K562 (cell line): Measurements from ENCODE around the gene DGCR2. TPM values are rescaled to one million over a fixed set of nuclear protein-coding genes. Genes with fewer than 3 reads are reported as not detected.

ENCODE experiments used
- ATAC-seq: fragments of 200-7000 bp; cut with Tn5 transposase; 3 replicates; pipeline ENCODE4 v1.9.1; 2020; ENCODE audit warnings: moderate library complexity
- BruUV-seq: library from RNA; stranded (reverse); fragments of 400-500 nt; replicated peaks from 2 replicates; lab custom pipeline; 2021; lab: Mats Ljungman, UMichigan
- CTCF ChIA-PET: fragments of 300-600 bp; formaldehyde crosslinking; extraction: SDS; loops from one replicate; lab custom pipeline; 2021; ENCODE audit warnings: low intra/inter-chr PET ratio; lab: Yijun Ruan, JAX
- POLR2A ChIA-PET: fragments of 300-600, 350-650 bp; sonication (Branson Sonifier 250); formaldehyde crosslinking; extraction: SDS; loops from one replicate; lab custom pipeline; 2021; ENCODE audit warnings: antibody characterized with exemption, inconsistent platforms; lab: Yijun Ruan, JAX
- DNase-seq, 4 experiments: peaks; one replicate each; pipeline versions ENCODE4 v3.0.0 to v3.0.0-alpha.2; 2011 to 2018; ENCODE audit warnings: low spot score in 3 of 4, mixed read lengths in 3 of 4; ENCODE audit errors: extremely low read depth in 1 of 4
- FAIRE-seq: peaks from 2 replicates; lab custom pipeline; 2011; peaks lifted over from hg19 to GRCh38; lab: Jason Lieb, UNC
- H2AFZ ChIP-seq: 2 replicates; pipeline ENCODE4 v1.6.0; 2011; ENCODE audit warnings: low read depth, low read length, control low read depth, inconsistent platforms
- H3K27ac ChIP-seq: fragments of 200-600 bp; 3 replicates; pipeline ENCODE4 v1.8.0; 2011; ENCODE audit warnings: low read depth, mild to moderate bottlenecking, control low read depth, inconsistent platforms, low read length, moderate library complexity, mixed read lengths; ENCODE audit errors: extremely low read depth
- H3K27me3 ChIP-seq, 2 experiments: fragments of 300-600 bp in 1 of 2; 2 replicates in 1 of 2; 3 replicates in 1 of 2; pipeline versions ENCODE4 v1.6.0 to v1.8.0; 2011; ENCODE audit warnings: inconsistent platforms in 2 of 2, low read length in 2 of 2, mild to moderate bottlenecking in 1 of 2, mixed read lengths in 1 of 2, moderate library complexity in 1 of 2; ENCODE audit not compliant: control insufficient read depth in 2 of 2, insufficient read depth in 2 of 2
- H3K36me3 ChIP-seq: fragments of 300-600 bp; 3 replicates; pipeline ENCODE4 v1.8.0; 2011; ENCODE audit warnings: mild to moderate bottlenecking, low read length, inconsistent platforms; ENCODE audit not compliant: control insufficient read depth, insufficient read depth
- H3K4me1 ChIP-seq, 2 experiments: fragments of 200-600 bp in 1 of 2; replicated peaks in 1 of 2; 2 replicates in 1 of 2; 3 replicates in 1 of 2; pipeline versions ENCODE4 v1.5.1 to v1.8.0; 2011; ENCODE audit warnings: inconsistent platforms in 2 of 2, low read length in 2 of 2, mild to moderate bottlenecking in 1 of 2, mixed read lengths in 1 of 2, moderate library complexity in 1 of 2; ENCODE audit not compliant: control insufficient read depth in 2 of 2, insufficient read depth in 2 of 2
- H3K4me2 ChIP-seq: 2 replicates; pipeline ENCODE4 v1.6.1; 2011; ENCODE audit warnings: low read length, control low read depth, inconsistent platforms, mixed read lengths; ENCODE audit not compliant: insufficient read depth
- H3K4me3 ChIP-seq: fragments of 200-600 bp; sonication (generic), shearing (Covaris generic); 2 replicates; pipeline ENCODE4 v1.5.1; 2016; ENCODE audit warnings: control low read depth, inconsistent platforms
- H3K79me2 ChIP-seq: fragments of 200-600 bp; 3 replicates; pipeline ENCODE4 v1.8.0; 2011; ENCODE audit warnings: low read length, inconsistent platforms; ENCODE audit not compliant: control insufficient read depth, insufficient read depth
- H3K9ac ChIP-seq, 2 experiments: 2 replicates each; pipeline versions ENCODE4 v1.6.0 to v1.6.1; 2011; ENCODE audit warnings: low read depth in 2 of 2, low read length in 2 of 2, control low read depth in 1 of 2, inconsistent platforms in 1 of 2, mild to moderate bottlenecking in 1 of 2, mixed read lengths in 1 of 2; ENCODE audit not compliant: insufficient read depth in 1 of 2
- H3K9me1 ChIP-seq: one replicate; pipeline ENCODE4 v1.6.0; 2011; ENCODE audit warnings: inconsistent platforms, mild to moderate bottlenecking, low read length, moderate library complexity; ENCODE audit not compliant: control insufficient read depth, insufficient read depth
- H3K9me3 ChIP-seq: replicated peaks from 2 replicates; pipeline ENCODE4 v1.5.1; 2011; ENCODE audit warnings: low read depth, low read length, inconsistent platforms; ENCODE audit not compliant: control insufficient read depth, insufficient read depth
- H4K20me1 ChIP-seq: replicated peaks from 2 replicates; pipeline ENCODE4 v1.6.1; 2011; ENCODE audit warnings: low read length, inconsistent platforms, mixed read lengths; ENCODE audit not compliant: control insufficient read depth, insufficient read depth
- CBX8 ChIP-seq: fragments of 200-600 bp; sonication (generic); IDR thresholded peaks from 2 replicates; pipeline ENCODE4 v1.6.1; 2012; ENCODE audit warnings: borderline replicate concordance, mixed run types, low read depth, mild to moderate bottlenecking, moderate library complexity, mixed read lengths, low read length, control low read depth, inconsistent platforms; ENCODE audit not compliant: poor library complexity, severe bottlenecking; ENCODE audit errors: extremely low read depth
- CEBPG ChIP-seq, 3 experiments: fragments of 200-800 bp in 1 of 3; sonication (Bioruptor generic) in 1 of 3; sonication (generic) in 1 of 3; formaldehyde crosslinking in 1 of 3; IDR thresholded peaks in 2 of 3; conservative IDR thresholded peaks in 1 of 3; 2 replicates each; pipeline versions ENCODE4 v1.6.1 to v1.8.0; 2016 to 2022; ENCODE audit warnings: missing compliant biosample characterization in 2 of 3, missing genetic modification characterization in 2 of 3, mild to moderate bottlenecking in 1 of 3, missing genetic modification reagents in 1 of 3
- CREM ChIP-seq: IDR thresholded peaks from 2 replicates; pipeline ENCODE4 v1.6.1; 2014; ENCODE audit warnings: antibody characterized with exemption, low read depth
- DMBX1 ChIP-seq: fragments of 250-450 bp; sonication (Bioruptor Pico); IDR thresholded peaks from 2 replicates; pipeline ENCODE4 v1.8.0; 2022; ENCODE audit warnings: inconsistent platforms, mild to moderate bottlenecking, moderate library complexity, borderline replicate concordance
- GATAD2B ChIP-seq: fragments of 450-650 bp; IDR thresholded peaks from 2 replicates; pipeline ENCODE4 v1.6.1; 2017; ENCODE audit warnings: mild to moderate bottlenecking, borderline replicate concordance
- MTA2 ChIP-seq: fragments of 450-650 bp; IDR thresholded peaks from 2 replicates; pipeline ENCODE4 v1.6.1; 2016; ENCODE audit warnings: low read depth
- RFX7 ChIP-seq: fragments of 250-450 bp; sonication (Bioruptor Pico); IDR thresholded peaks from 2 replicates; pipeline ENCODE4 v1.5.1; 2021; ENCODE audit warnings: mild to moderate bottlenecking
- TAF9B ChIP-seq: fragments of 450-650 bp; IDR thresholded peaks from 2 replicates; pipeline ENCODE4 v1.6.1; 2018; ENCODE audit warnings: mild to moderate bottlenecking; ENCODE audit not compliant: partially characterized antibody
- TEAD4 ChIP-seq, 2 experiments: sonication (generic) in 1 of 2; formaldehyde crosslinking in 1 of 2; IDR thresholded peaks; 2 replicates each; pipeline versions ENCODE4 v1.6.1 to v1.8.0; 2012 to 2022; ENCODE audit warnings: borderline replicate concordance in 1 of 2, inconsistent platforms in 1 of 2, low read length in 1 of 2, mild to moderate bottlenecking in 1 of 2, missing genetic modification reagents in 1 of 2
- TSC22D4 ChIP-seq: fragments of 450-650 bp; IDR thresholded peaks from 2 replicates; pipeline ENCODE4 v1.6.1; 2016; ENCODE audit warnings: missing genetic modification characterization, missing biosample characterization, control low read depth
- ZC3H4 ChIP-seq: sonication (generic); formaldehyde crosslinking; IDR thresholded peaks from 2 replicates; pipeline ENCODE4 v1.9.0; 2021; ENCODE audit warnings: missing genetic modification reagents, borderline replicate concordance
- ZNF764 ChIP-seq: fragments of 250-450 bp; sonication (Bioruptor Pico); IDR thresholded peaks from 2 replicates; pipeline ENCODE4 v1.4.0; 2020; ENCODE audit warnings: low read depth, mild to moderate bottlenecking, moderate library complexity
- WGBS: fragments of 100-300 bp; shearing (Covaris generic); methylation state at CpG from one replicate; pipeline ENCODE4 v1.1.6; 2016; ENCODE audit warnings: low coverage, mixed read lengths; ENCODE audit not compliant: insufficient coverage; ENCODE audit errors: missing lambda C conversion rate; 5-methylcytosine and 5-hydroxymethylcytosine counted together
- in situ Hi-C: fragments of 300-500 bp; cut with MboI; formaldehyde crosslinking; loops from 4 replicates; pipeline ENCODE4 v1.15.0; 2018; ENCODE audit warnings: inconsistent platforms, mixed read lengths
- intact Hi-C: fragments of 100-400 bp; cut with micrococcal nuclease; formaldehyde crosslinking; loops from 2 replicates; pipeline ENCODE4 v1.14.2; 2022
- polyA plus RNA-seq, 8 experiments: library from polyadenylated mRNA; depleted of rRNA in 4 of 8; stranded (reverse) in 5 of 8; unstranded in 3 of 8; fragments of >200 nt; fragmentation: Nextera tagmentation in 2 of 8; fragmentation: Illumina TruSeq in 1 of 8; extraction: Ambion mirVana in 2 of 8; extraction: Trizol in 1 of 8; gene quantifications; 2 replicates each; pipeline versions ENCODE4 v1.2.1 to v1.2.3, GENCODE V29; 2011 to 2014; ENCODE audit warnings: inconsistent platforms in 1 of 8, missing spikeins in 1 of 8
- total RNA-seq, 7 experiments: library from RNA; depleted of rRNA in 6 of 7; stranded (reverse); fragments of >200 nt in 6 of 7; fragmentation: Illumina TruSeq in 2 of 7; extraction: Trizol in 2 of 7; gene quantifications; 2 replicates each; pipeline versions ENCODE4 v1.2.1 to v1.2.3, GENCODE V29; 2011 to 2021; ENCODE audit warnings: low replicate concordance in 1 of 7
- TF ChIP-seq, protein P1 (sequence below): fragments of 250-450 bp; sonication (Bioruptor Pico); IDR thresholded peaks from 2 replicates; pipeline ENCODE4 v1.4.0; 2020
- TF ChIP-seq, protein P2 (sequence below): fragments of 450-650 bp; IDR thresholded peaks from 2 replicates; pipeline ENCODE4 v1.6.1; 2014; ENCODE audit warnings: low read depth, mild to moderate bottlenecking, moderate library complexity, borderline replicate concordance

The DGCR2 gene
- total and polyA plus RNA-seq, 9 of the 15 experiments (the other 6 are each of a cell fraction or from before 2014, with no cell fraction given) = 0.69 to 101 (median 56.4) TPM

DNA sequence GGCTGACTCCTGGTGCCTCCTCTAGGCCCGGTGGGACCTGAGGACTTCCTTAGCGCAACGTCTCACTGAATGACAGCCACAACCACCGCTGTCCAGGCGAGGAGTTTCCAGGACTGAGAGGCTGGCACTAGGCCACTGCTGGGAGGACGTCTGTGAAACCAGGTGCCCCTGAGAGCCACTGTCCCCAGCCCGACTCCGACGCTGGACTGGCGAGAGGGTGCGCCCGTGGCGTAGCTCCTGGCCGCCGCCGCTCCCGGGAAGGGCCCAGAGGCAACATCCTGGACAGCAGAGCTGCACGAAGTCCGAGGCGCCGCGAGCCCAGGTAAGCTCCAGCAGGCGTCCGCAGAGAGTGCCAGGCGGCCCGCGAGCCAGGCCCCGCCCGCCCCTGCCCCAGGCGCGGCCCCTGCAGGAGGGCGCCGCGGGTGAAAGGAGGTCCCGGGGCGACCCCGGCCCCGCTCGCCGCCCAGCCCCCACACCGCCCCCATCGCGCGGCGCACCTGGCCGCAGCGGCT lies 525 bp downstream of the DGCR2 start (continued):
- TF ChIP-seq CREM (0 out of 2 replicates have a peak, but pooled peaks have one; percentile 43), RFX7 (0 out of 2 replicates have a peak, but pooled peaks have one; percentile 18)
- TF ChIP-seq, protein P1, sequence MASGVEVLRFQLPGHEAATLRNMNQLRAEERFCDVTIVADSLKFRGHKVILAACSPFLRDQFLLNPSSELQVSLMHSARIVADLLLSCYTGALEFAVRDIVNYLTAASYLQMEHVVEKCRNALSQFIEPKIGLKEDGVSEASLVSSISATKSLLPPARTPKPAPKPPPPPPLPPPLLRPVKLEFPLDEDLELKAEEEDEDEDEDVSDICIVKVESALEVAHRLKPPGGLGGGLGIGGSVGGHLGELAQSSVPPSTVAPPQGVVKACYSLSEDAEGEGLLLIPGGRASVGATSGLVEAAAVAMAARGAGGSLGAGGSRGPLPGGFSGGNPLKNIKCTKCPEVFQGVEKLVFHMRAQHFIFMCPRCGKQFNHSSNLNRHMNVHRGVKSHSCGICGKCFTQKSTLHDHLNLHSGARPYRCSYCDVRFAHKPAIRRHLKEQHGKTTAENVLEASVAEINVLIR (CRISPR knock-in tag) = no peak
- TF ChIP-seq, protein P2, sequence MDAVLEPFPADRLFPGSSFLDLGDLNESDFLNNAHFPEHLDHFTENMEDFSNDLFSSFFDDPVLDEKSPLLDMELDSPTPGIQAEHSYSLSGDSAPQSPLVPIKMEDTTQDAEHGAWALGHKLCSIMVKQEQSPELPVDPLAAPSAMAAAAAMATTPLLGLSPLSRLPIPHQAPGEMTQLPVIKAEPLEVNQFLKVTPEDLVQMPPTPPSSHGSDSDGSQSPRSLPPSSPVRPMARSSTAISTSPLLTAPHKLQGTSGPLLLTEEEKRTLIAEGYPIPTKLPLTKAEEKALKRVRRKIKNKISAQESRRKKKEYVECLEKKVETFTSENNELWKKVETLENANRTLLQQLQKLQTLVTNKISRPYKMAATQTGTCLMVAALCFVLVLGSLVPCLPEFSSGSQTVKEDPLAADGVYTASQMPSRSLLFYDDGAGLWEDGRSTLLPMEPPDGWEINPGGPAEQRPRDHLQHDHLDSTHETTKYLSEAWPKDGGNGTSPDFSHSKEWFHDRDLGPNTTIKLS = no peak
- TF ChIP-seq, all 486 proteins: peak for 79

DNA sequence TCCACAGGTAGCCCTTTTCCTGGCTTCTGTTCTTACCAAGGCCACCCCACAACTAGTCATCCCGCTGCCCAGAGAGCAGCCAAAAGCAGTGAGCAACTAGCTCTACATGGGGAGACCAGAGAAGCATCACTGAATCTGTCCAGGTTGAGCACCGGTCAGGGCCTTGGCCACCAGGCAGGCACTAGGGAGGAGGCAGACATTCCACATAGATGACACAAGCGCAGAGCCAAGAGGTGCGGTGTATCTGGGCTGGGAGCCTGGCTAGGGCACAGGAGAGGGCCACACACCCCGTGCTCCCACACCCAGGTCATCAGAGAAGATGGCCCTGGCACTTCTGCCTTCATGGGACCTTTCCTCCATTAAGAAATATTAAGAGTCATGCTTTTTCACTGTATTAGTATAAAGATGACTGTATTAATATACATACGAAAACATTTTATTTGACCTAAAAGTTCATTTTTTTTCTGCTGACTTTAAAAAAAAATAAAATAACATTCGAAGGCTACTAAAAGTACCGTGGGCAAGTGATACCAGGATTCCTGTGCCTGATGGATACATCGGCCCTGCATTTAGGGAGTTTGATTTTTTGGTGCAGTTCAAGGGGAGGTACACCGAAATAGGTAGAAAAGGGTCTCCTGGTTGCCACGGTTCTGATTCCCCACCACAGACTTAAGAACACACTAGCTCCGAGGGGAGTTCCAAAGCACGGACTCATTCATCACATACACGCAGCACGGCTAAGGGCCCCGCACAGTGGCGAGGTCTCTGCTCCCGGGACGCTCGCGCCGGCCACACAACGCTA lies 1.2 kb downstream of the DGCR2 start:
- peaks cover 31 to 45% of the 10 kb centered on the region in 2 experiments for H3K4me1 ChIP-seq
- H4K20me1 ChIP-seq = peaks cover 53% of the 10 kb centered on the region
- peaks cover 24% of the 10 kb centered on the region for H3K9me1 ChIP-seq
- CTCF ChIA-PET = interaction anchor here (0.7 kb wide), 1 partner anchor 597 kb away, joined by 3 read pairs; no protein-coding TSS in a partner anchor
- BruUV-seq = TSS peak; percentile 51
- WGBS = 13% methylated on average over 23 of the region's 23 CpGs
- H3K9ac ChIP-seq = peak overlapping the region; percentile 76 to 99
- peaks cover 15 to 18% of the 10 kb centered on the region in 2 experiments; a peak in 4 of 5 replicates for H3K27me3 ChIP-seq
- H3K27ac ChIP-seq = peak overlapping the region; percentile 77
- H3K36me3 ChIP-seq = peaks cover 41% of the 10 kb centered on the region
- POLR2A ChIA-PET = interaction anchor here (0.6 to 9.0 kb wide), 11 partner anchors 9 to 1289 kb away, joined by 3 to 67 read pairs (median 4); partner anchors contain the start of genes CDC45 and ESS2
- peak overlapping the region; percentile 96 for H3K4me2 ChIP-seq
- H3K9me3 ChIP-seq = no peaks in the 10 kb centered on the region
- peak; percentile 26 for FAIRE-seq
- H2AFZ ChIP-seq = peak overlapping the region; percentile 93; the same call in 1 of the 2 replicates
- DNase-seq = peak; percentile 74 to 82 (median 78)
- H3K79me2 ChIP-seq = peaks cover 62% of the 10 kb centered on the region
- ATAC-seq = peak; percentile 68
- intact Hi-C loops = loop anchor here (5.0 to 10.0 kb wide), 3 partner anchors 311 to 504 kb away; partner anchors contain the start of genes CDC45, HIRA, MRPL40 and UFD1
- peak overlapping the region; percentile 77 for H3K4me3 ChIP-seq
- in situ Hi-C loops = no loop called here
- TF ChIP-seq CBX8 = no peak
- TF ChIP-seq DMBX1 (CRISPR knock-in tag) = no peak
- no peak for TF ChIP-seq TSC22D4 (tag)
- TF ChIP-seq CEBPG (CRISPR knock-in tag; IDR thresholded peaks at IDR 0.05) = no peak
- no peak for TF ChIP-seq CEBPG (tag; conservative IDR thresholded peaks at IDR 0.05 in 1 of 2, IDR thresholded peaks at IDR 0.05 in 1 of 2)
- peak; percentile 2; the same call in 1 of the 2 replicates for TF ChIP-seq ZNF764 (CRISPR knock-in tag)
- TF ChIP-seq ZC3H4 (CRISPR knock-in tag) = no peak
- peak; percentile 50; the same call in 1 of the 2 replicates for TF ChIP-seq TEAD4 (IDR thresholded peaks at IDR 0.05; ENCODE audit: low read length)
- TF ChIP-seq TEAD4 (CRISPR knock-in tag; IDR thresholded peaks at IDR 0.05; ENCODE audit: borderline replicate concordance) = no peak
- no peak for TF ChIP-seq GATAD2B
- TF ChIP-seq TAF9B = no peak
- peak; percentile 18; the same call in 1 of the 2 replicates for TF ChIP-seq MTA2
